DOHH2 (cell line): ENCODE results near the gene PRIM2.
"Not testable (repeated sequence)": the region's sequence is repeated elsewhere in the genome, so short reads cannot be mapped to it uniquely, and the experiment has no call there.

Experiments used
- H3F3A ChIP-seq: fragments of 200-600 bp; sonication (generic), shearing (Covaris generic); 2 replicates; pipeline ENCODE4 v1.6.0; 2016; ENCODE audit warnings: antibody characterized with exemption, mild to moderate bottlenecking; ENCODE audit not compliant: control insufficient read depth, insufficient read depth
- H3K27ac ChIP-seq: fragments of 200-600 bp; sonication (generic); 2 replicates; pipeline ENCODE4 v1.5.1; 2014; ENCODE audit warnings: low read depth, mild to moderate bottlenecking, low read length, moderate library complexity
- H3K27me3 ChIP-seq: fragments of 200-600 bp; sonication (generic); 2 replicates; pipeline ENCODE4 v1.6.1; 2014; ENCODE audit warnings: mild to moderate bottlenecking, low read length, mixed read lengths; ENCODE audit not compliant: control insufficient read depth
- H3K36me3 ChIP-seq: fragments of 200-600 bp; sonication (generic); 2 replicates; pipeline ENCODE4 v1.6.1; 2014; ENCODE audit warnings: mild to moderate bottlenecking, low read length, moderate library complexity, mixed read lengths; ENCODE audit not compliant: control insufficient read depth
- H3K4me1 ChIP-seq: fragments of 200-600 bp; sonication (generic); 2 replicates; pipeline ENCODE4 v1.6.1; 2014; ENCODE audit warnings: mild to moderate bottlenecking, low read length, mixed read lengths; ENCODE audit not compliant: control insufficient read depth
- H3K4me2 ChIP-seq: fragments of 200-600 bp; sonication (generic); 2 replicates; pipeline ENCODE4 v1.6.0; 2014; ENCODE audit warnings: mild to moderate bottlenecking, low read length, moderate library complexity
- H3K4me3 ChIP-seq: fragments of 200-600 bp; sonication (generic); 2 replicates; pipeline ENCODE4 v1.5.1; 2014; ENCODE audit warnings: mild to moderate bottlenecking, low read length, mixed read lengths
- H3K79me2 ChIP-seq: fragments of 200-600 bp; sonication (generic); 2 replicates; pipeline ENCODE4 v1.6.1; 2014; ENCODE audit warnings: mild to moderate bottlenecking, low read length, mixed read lengths; ENCODE audit not compliant: control insufficient read depth
- H3K9me2 ChIP-seq: fragments of 200-600 bp; sonication (generic); replicated peaks from 2 replicates; pipeline ENCODE4 v1.6.1; 2014; ENCODE audit warnings: mild to moderate bottlenecking, low read length, mixed read lengths; ENCODE audit not compliant: control insufficient read depth
- H3K9me3 ChIP-seq: fragments of 200-600 bp; sonication (generic); 2 replicates; pipeline ENCODE4 v1.6.1; 2014; ENCODE audit warnings: antibody characterized with exemption, low read length, mixed read lengths; ENCODE audit not compliant: control insufficient read depth, insufficient read depth
- H4K20me1 ChIP-seq: fragments of 200-600 bp; sonication (generic); 2 replicates; pipeline ENCODE4 v1.6.0; 2014; ENCODE audit warnings: low read depth, mild to moderate bottlenecking, antibody characterized with exemption, low read length, moderate library complexity; ENCODE audit not compliant: control insufficient read depth, insufficient read depth
- CTCF ChIP-seq: fragments of 200-600 bp; sonication (generic); IDR thresholded peaks from one replicate; pipeline ENCODE4 v1.5.1; 2014; ENCODE audit warnings: antibody characterized with exemption, mild to moderate bottlenecking, low read depth, low read length; ENCODE audit not compliant: poor library complexity, severe bottlenecking
- EZH2phosphoT487 ChIP-seq: fragments of 200-600 bp; sonication (generic); IDR thresholded peaks from 2 replicates; pipeline ENCODE4 v1.6.1; 2017; ENCODE audit warnings: borderline replicate concordance, mild to moderate bottlenecking, antibody characterized with exemption, low read length, moderate library complexity, mixed read lengths

Gene PRIM2

GRCh38 chr6:57305761-57306160 lies 11.7 kb upstream of the PRIM2 start:
- Histone ChIP-seq H3K4me2 (no peak overlapping the region), H3K9me2 (no peaks in the 10 kb centered on the region), H3K27me3 (peaks cover 4% of the 10 kb centered on the region), H3K36me3 (no peaks in the 10 kb centered on the region), H3K9me3 (no peaks in the 10 kb centered on the region), H3K4me3 (no peak overlapping the region), H3K27ac (no peak overlapping the region), H4K20me1 (no peaks in the 10 kb centered on the region), H3K79me2 (no peaks in the 10 kb centered on the region), H3K4me1 (no peaks in the 10 kb centered on the region), H3F3A (no peaks in the 10 kb centered on the region)
- TF ChIP-seq CTCF (no peak), EZH2phosphoT487 (no peak)

GRCh38 chr6:57306273-57306672 lies 11.2 kb upstream of the PRIM2 start:
- Histone ChIP-seq H3K4me2 (no peak overlapping the region), H3K79me2 (no peaks in the 10 kb centered on the region), H3K9me3 (no peaks in the 10 kb centered on the region), H4K20me1 (no peaks in the 10 kb centered on the region), H3K27me3 (peaks cover 4% of the 10 kb centered on the region), H3K9me2 (no peaks in the 10 kb centered on the region), H3F3A (no peaks in the 10 kb centered on the region), H3K4me3 (no peak overlapping the region), H3K4me1 (no peaks in the 10 kb centered on the region), H3K27ac (no peak overlapping the region), H3K36me3 (no peaks in the 10 kb centered on the region)
- TF ChIP-seq EZH2phosphoT487 (no peak), CTCF (no peak)

GRCh38 chr6:57307850-57308249 lies 9.6 kb upstream of the PRIM2 start:
- Histone ChIP-seq H3K79me2 (no peaks in the 10 kb centered on the region), H3F3A (no peaks in the 10 kb centered on the region), H3K4me2 (no peak overlapping the region), H3K4me3 (no peak overlapping the region), H3K9me3 (no peaks in the 10 kb centered on the region), H3K27me3 (peaks cover 4% of the 10 kb centered on the region), H3K36me3 (no peaks in the 10 kb centered on the region), H4K20me1 (no peaks in the 10 kb centered on the region), H3K4me1 (no peaks in the 10 kb centered on the region), H3K27ac (no peak overlapping the region), H3K9me2 (no peaks in the 10 kb centered on the region)
- TF ChIP-seq EZH2phosphoT487: no peak
- no peak for TF ChIP-seq CTCF

- not testable (repeated sequence) for H3F3A ChIP-seq, H4K20me1 ChIP-seq, H3K27ac ChIP-seq, H3K4me3 ChIP-seq, H3K36me3 ChIP-seq, H3K79me2 ChIP-seq, H3K4me2 ChIP-seq, H3K9me2 ChIP-seq, H3K4me1 ChIP-seq, H3K9me3 ChIP-seq
- H3K27me3 ChIP-seq: peaks cover 12% of the 10 kb centered on the region
Measured at GRCh38 chr6:57308755-57309154, 8.7 kb upstream of the PRIM2 start.

GRCh38 chr6:57310095-57310816 lies 7.2 kb upstream of the PRIM2 start:
- not testable (repeated sequence) for H3K4me2 ChIP-seq, H4K20me1 ChIP-seq, H3K27ac ChIP-seq, H3K4me3 ChIP-seq, H3K4me1 ChIP-seq, H3K79me2 ChIP-seq, H3K9me2 ChIP-seq, H3F3A ChIP-seq, H3K9me3 ChIP-seq, H3K36me3 ChIP-seq
- H3K27me3 ChIP-seq: peaks cover 12% of the 10 kb centered on the region
